ENCODE measurements around the gene KCND2.

Gene KCND2

GRCh38 chr7:120714945-120715344 is 442.0 kb downstream of the KCND2 start:
- DNase-seq, result no peak

GRCh38 chr7:120716307-120716706 is 443.3 kb downstream of the KCND2 start:
- no peak for DNase-seq

GRCh38 chr7:120717166-120717565 is 444.2 kb downstream of the KCND2 start:
- no peak for DNase-seq

GRCh38 chr7:120718361-120718760 is 445.4 kb downstream of the KCND2 start:
- no peak for DNase-seq

GRCh38 chr7:120720317-120720716 is 447.3 kb downstream of the KCND2 start:
- no peak for DNase-seq

- DNase-seq, result no peak
Observed at GRCh38 chr7:120723465-120724385, 450.8 kb downstream of the KCND2 start.

GRCh38 chr7:120724448-120724847 is 451.5 kb downstream of the KCND2 start:
- no peak for DNase-seq

GRCh38 chr7:120724955-120725354 is 452.0 kb downstream of the KCND2 start:
- no peak for DNase-seq

- peak; percentile 30 for DNase-seq
Observed at GRCh38 chr7:120725376-120726039, 452.5 kb downstream of the KCND2 start.

GRCh38 chr7:120729245-120729644 is 456.3 kb downstream of the KCND2 start:
- no peak for DNase-seq

- no peak for DNase-seq
Observed at GRCh38 chr7:120731271-120731670, 458.3 kb downstream of the KCND2 start.

- no peak for DNase-seq
Observed at GRCh38 chr7:120732256-120732655, 459.3 kb downstream of the KCND2 start.

- no peak for DNase-seq
Observed at GRCh38 chr7:120733143-120733542, 460.2 kb downstream of the KCND2 start.

GRCh38 chr7:120733835-120734234 is 460.9 kb downstream of the KCND2 start:
- no peak for DNase-seq

- DNase-seq, result no peak
Observed at GRCh38 chr7:120735791-120736190, 462.8 kb downstream of the KCND2 start.

- no peak for DNase-seq
Observed at GRCh38 chr7:120738816-120739215, 465.8 kb downstream of the KCND2 start.

- DNase-seq, result no peak
Observed at GRCh38 chr7:120740348-120740747, 467.4 kb downstream of the KCND2 start.

- no peak for DNase-seq
Observed at GRCh38 chr7:120741371-120742042, 468.5 kb downstream of the KCND2 start.

GRCh38 chr7:120742372-120742771 is 469.4 kb downstream of the KCND2 start:
- no peak for DNase-seq

- DNase-seq, result no peak
Observed at GRCh38 chr7:120743128-120743527, 470.2 kb downstream of the KCND2 start.

- no peak for DNase-seq
Observed at GRCh38 chr7:120760050-120760449, 487.1 kb downstream of the KCND2 start.

GRCh38 chr7:120760851-120761250 is 487.9 kb downstream of the KCND2 start:
- no peak for DNase-seq

- no peak for DNase-seq
Observed at GRCh38 chr7:120770206-120770605, 497.2 kb downstream of the KCND2 start.

- DNase-seq, result no peak
Observed at GRCh38 chr7:120774481-120774880, 501.5 kb downstream of the KCND2 start.

All from NCI-H2171 (cell line).